ENCODE measurements around the gene NUP62.

The NUP62 gene

DNA sequence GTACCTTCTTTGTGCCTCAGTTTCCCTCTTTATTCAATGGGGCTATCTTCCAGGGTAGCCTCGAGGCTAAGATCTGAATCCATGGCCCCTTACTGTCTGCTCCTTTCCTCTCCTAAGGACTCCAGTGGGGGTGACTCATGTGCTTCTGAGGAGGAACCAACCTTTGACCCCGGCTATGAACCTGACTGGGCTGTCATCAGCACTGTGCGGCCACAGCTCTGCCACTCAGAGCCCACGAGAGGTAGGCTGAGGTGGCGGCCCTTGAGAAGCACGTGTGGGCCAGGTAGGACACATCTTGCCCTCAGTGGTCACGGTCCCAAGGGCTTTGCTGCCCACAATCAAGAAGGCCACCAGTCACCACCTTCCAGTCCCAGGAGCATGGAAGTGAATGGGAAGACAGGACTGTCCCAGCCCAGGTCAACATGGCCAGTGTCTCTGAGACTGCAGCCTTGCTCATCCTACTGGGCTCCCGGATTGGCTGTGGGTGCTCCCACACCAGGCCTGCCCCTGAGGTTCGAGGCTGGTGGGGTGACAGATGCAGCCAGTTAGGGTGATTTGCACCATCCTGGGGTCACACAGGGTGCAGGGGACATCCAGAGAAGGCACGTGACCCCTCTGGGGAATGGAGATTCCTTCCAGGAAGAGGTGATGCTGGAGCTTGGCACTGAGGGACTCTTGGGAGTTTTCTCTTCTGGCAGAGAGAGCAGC is 49.0 kb downstream of the NUP62 start:
- no peak for DNase-seq (ENCODE audit: low spot score)

DNA sequence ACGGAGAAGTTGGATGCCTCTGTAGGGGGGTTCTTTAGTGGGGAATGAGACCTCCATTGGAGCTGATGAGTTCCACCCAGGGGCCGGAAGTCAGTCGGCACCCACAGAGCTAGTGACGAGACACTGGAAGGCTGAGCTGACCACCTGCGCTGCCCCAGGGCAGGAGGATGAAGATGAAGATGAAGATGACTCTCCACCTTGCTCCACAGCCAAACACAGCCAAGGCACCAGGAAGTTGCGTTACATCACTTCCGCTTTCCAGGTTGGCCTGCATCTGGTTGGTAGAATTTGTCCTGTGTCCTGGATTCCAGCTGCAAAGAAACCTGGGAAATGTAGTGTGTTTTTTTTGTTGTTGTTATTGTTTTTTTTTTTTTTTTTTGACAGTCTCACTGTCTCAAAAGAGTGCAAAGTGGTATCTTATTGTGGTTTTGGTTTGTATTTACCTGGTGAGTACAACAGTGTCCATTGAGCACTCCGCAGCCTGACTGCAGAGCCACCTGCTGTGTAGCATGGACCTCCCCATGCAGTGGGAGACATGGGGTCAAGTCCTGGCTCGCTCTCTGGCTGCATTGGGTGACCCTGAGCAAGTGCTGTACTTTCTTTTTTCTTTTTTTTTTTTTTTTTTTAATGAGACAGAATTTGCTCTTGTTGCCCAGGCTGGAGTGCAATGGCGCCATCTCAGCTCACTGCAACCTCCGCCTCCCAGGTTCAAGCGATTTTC is 49.9 kb downstream of the NUP62 start:
- no peak for DNase-seq (ENCODE audit: low spot score)

DNA sequence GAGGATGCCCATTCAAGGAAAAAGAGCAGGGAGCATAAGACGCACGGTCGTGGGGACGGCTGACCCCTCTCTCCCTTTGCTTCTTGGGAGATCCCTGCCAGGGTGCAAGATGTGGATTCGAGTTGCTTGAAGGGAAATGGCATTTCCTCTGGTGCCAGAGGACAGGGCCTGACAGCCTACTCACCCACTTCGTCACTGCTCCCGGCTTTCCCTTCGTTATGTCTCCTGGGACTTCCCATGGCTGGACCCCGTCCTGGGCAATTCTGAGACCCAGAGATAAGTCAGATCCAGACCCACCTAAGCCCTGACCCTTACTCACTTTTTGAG is 50.6 kb downstream of the NUP62 start:
- no peak for DNase-seq (ENCODE audit: low spot score)

DNA sequence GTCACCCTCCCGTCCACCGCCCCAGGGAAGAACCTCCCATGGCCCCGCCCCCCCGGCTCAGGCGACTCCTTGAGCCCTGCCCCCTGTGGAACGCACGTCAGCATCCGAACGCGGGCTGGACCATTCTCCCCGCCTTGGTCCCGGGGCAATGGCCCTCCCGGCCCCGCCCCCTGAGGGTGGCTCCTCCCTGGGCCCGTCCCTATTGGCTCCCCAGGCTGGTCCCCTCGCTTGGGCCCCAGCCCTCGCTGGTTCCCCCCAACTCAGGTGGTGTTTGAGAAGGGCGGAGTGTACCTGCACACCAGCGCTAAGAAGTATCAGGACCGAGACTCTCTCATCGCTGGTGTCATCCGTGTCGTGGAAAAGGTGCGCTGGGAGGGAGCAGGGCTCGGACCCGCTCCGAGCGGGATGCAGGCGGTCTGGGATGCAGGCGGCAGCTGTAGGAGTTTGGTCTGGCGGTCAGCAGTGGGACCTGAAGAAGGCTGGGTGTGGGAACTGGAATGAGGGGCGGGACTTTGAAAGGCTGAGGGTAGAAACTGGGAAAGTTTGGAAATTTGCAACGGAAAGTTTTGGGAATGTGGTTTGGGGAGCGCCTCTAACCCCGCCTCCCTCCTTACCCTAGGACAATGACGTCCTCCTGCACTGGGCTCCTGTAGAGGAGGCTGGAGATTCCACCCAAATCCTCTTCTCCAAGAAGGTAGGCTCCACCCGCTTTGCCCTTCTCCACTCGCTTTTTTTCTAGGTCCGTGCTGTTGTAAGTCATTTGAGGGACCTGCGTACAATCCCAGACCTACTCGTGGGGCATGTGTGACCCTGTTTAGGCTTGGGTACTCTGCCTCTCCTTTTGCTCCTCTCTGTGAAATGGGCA is 51.2 kb downstream of the NUP62 start:
- DNase-seq (ENCODE audit: low spot score): peak; percentile 97

DNA sequence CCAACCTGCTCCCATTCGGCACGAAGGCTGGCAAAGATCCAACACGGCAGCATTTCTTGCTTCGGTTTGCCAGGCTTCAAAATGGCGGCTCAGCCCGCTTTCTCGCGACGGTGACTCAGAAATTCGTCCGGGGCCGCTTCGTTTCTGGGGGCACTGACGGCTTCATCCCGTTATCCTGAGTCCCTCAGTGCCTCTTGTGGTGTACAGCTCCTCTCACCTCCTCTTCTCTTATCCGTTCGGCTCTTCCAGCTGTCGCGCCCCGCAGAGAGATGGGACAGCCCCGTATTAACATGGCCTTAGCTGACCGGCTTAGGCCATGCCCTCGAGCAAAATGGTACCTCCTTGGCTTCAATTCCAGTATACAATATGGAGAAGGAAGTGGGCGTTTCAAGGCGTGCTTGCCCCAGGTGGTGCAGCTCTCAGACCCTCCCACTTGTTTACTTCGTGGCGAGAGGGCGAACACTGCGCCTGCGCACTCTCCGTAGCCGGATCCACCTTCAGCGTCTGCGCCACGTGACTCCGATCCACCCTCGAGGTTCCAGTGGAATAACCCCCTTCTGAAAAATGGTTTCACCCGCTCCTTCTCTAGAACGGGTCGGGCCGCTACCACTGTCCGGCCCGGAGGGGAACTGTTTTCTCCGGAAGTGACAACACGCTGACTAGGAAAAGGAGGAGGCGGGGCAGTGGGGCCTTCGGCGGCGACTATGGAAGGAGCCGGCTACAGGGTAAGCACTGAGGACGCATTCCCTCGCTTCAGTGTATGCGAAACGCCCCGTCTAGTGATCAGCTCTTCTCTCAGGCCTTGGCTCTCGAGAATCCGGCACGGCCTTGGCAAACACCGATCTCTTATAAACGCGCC is 52.1 kb downstream of the NUP62 start, which contains the start of the genes AKT1S1 and TBC1D17:
Gene AKT1S1 (minus strand): TSS at position 336 of the 859 bp plus-strand sequence. CDS start 4,060 bp downstream, outside the sequence.
Gene TBC1D17 (plus strand): TSS at position 683 of the 859 bp plus-strand sequence. CDS start 22 bp downstream, at position 705.
- peak; percentile 83 for DNase-seq (ENCODE audit: low spot score)

DNA sequence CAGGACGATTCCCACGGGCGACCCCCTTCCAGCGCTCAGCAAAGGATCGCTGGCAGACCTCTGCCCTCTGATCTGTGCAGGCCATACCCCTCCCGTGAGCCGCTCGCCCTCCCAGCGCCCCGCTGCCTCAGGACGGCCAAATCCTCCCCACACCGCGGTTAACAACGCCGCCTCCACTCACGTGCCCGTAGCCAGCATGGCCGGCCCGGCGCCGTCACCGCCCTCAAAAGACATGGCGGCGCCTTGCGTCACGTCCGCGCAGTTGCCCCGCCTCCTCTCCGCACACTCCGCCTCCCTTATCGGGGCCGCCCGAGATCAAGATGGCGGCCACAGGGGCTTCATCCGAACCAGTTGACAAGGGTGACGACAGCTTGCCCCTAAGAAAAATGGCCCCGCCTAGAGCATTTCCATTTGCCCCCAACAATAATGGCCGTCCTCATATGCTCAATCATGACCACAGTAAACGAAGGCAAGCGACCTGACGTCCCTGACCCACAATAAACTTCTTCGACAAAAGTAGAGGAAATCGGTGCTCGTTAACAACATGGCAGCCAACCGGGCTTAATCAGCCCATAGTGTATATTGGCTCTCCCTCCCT is 52.8 kb downstream of the NUP62 start:
- DNase-seq (ENCODE audit: low spot score): peak; percentile 75

DNA sequence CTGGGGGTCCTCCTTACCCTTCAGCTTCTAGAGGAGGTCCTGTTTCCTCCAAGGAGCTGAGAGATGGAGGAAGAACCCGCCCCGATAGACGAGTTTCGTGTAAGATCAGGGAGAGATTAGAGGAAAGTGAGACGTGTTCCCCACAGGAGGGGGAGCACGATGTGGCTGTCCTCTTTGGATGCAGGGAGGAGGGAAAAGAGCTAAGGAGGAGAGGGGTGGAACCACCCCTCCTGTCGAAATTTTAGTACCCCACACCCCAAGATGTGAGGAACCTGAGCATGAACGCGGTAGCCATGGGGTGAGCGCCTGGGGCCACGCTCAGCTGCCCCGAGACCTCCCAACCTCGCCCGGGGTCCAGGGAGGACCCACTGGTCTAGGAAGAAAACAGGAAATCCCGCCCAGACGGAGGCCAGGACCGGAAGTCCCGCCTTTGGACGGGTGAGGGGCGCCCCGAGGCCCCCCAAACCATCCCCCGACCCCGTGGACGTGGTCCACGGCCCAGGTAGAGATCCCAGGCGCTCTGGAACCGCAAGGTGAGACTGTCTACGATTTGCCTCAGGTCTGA is 53.4 kb downstream of the NUP62 start:
- DNase-seq (ENCODE audit: low spot score): no peak

DNA sequence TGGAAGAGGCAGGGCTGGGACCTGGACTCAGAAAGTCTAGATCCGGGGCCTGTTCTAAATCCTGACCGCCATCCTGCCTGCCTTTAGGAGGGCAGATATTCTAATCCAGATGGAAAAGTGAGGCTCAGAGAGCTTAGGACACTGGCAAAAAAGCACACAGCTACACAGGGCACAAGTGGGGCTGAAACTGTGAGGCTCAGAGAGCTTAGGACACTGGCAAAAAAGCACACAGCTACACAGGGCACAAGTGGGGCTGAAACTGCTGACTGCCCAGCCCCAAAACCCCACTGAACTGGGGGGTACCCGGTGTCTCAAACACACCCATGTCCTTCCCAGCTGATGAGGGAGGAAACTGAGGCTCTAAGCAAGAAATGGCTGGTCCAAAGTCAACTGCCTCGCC is 54.1 kb downstream of the NUP62 start:
- no peak for DNase-seq (ENCODE audit: low spot score)

DNA sequence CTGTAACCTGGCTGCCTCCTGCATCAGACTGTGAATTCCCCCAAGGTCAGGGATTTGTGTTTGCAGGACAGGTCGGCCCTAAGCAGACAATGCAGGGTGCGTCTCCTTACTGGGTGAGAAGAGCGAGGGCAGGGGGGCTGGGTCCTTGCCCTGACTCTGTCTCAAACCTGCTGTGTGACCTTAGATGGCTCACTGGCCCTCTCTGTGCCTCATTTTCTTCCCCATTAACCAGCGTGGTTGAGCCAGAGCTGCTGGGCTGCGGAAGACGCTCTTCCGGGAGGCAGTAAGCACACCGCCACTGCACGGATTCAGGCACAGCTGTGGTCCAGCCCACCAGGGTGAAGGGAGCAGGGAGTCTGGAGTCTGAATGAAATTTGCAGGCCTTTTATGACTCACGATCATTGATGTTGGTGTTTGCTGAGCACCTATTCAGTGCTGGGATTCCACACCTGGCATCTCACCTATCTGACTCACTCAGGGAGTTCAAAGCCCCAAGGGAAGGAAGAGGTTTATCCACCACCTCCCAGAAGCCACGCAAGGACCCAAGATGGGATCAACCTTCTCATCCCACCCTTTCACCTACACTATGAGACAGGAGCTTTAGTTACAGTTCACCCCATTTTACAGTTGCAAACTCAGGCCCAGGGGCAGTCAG is 54.7 kb downstream of the NUP62 start:
- DNase-seq (ENCODE audit: low spot score): no peak

DNA sequence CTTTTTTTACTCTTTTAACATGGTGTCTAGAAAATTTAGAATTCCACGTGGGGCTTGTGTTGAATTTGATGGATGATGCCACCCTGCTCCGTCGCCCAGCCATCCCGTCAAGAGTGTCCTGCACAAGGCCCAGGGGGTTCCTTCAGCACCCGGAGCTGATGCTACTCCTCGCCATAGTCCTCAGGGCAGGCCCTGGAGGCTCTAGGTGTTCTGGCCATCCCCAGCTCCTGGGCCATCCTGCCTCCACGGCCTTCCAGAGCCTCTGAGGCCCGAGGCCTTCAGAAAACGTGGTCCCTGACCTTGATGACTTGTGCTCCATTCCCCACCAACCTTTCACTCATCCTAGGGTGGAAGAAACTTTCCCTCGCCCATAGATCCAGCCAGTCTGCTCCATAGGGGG is 55.5 kb downstream of the NUP62 start:
- no peak for DNase-seq (ENCODE audit: low spot score)

DNA sequence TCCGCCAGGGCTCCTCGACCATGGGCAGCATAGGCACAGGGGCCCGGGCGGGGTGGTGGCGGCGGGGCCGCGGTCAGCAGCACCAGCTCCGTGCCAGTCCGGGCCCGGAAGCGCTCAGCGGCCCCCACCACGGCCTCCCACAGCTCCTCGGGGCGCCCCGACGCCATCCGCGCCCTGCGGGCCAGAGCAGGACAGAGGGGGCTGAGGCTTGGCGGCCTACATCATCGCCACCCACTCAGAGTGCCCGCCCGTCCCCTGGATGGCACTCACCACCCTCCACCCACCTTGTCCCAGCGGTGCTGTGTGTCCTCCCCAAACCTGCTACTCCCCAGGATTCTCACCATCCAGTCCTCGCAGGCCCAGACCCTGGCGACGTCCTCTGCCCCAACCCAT is 56.2 kb downstream of the NUP62 start:
- DNase-seq (ENCODE audit: low spot score): no peak

DNA sequence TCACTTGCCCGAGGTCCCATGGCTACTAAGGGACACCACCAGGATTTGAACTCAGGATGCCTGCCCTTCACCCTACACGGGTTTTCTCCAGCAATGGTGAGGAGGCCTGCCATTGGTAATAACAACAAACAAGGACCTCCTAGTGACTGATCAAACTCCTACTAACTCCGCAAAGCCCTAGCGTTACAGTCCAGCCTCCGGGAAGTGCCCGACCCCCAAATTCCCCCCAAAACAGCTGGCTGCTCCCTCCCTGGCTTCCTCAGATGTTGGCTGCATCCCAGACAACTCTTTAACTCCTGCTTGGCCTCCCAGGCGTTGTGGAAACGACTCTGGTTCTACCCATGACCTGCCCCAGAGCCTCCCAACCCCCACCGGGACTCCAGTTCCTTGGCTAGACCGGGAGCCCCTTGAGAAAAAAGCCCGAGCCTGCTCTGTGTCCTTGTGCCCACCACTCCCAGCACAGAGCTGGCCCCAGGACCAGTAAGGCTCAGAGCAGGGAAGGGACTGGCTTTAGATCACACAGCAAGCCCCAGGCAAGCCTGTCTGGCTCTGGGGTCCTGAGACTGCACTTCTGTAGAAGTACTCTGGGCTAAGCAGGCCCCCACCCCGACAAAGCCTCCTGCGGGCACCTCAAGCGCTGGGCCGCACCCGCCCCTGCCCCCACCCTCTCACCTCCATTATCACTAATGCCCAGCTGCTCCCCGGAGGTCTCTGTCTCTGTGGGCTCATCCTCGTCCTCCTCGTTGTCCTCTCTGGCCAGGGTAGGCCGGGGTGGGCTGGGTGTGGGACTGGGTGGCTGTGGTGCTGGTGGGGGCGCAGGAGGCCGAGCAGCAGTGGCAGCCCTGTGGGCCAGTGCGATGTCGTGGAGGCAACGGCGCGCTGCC is 56.8 kb downstream of the NUP62 start:
- no peak for DNase-seq (ENCODE audit: low spot score)

DNA sequence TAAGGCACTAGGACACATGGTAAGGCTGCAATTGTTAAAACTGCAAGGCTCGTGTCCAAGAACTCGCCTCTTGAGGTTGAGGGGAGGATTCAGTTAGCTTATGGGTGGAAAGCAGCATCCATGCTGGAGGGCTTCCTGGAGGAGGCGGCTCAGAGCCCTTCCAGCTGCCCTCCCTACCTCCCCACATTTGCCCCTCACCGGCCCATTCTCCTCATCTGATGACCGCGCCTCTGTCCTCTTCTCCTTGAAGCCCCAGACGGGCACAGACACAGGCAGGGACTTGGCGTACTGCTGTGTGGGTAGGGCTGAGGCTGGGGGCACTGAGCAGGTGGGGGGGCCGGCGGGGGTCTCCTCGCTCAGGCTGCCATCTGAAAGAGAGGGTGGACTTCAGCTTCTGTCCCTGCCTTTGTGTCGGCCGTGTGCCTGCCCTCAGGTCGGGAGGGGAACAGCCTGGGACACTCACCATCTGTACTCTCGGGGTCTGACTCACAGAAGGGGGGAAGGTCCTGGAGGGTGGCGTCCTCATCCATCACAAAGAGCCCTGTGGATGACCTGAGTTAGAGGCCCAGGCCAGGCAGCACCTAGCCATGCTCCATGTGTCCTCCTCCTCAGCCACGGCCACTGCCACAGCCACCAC is 57.8 kb downstream of the NUP62 start:
- no peak for DNase-seq (ENCODE audit: low spot score)

DNA sequence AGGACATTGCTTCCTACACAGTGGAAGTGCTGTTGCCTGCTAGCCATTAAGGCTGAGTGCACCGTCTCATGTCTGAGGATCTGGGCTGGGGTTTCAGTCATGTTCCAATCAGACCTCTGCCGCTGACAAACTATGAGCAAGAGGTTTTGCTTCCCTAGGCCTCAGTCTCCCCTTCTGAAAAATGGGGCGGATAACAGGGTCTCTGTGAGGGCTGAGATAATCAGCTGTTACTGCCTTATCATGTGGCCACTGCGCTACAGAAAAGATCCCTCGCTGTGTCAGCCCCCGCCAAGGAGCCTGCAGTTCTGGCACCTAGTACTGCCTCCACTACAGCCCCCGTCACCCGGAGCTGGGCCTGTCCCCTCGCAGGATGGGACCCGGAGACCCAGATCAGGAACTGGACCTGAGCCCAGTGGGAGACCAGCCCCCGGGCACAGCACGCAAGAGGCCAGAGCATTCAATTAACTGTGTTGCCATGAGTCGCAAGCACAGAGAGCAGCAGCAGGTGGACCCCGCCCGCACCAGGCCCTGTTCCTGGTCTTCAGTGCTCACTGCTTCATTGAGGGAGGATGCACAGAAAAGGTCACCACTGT is 58.9 kb downstream of the NUP62 start:
- DNase-seq (ENCODE audit: low spot score): no peak

DNA sequence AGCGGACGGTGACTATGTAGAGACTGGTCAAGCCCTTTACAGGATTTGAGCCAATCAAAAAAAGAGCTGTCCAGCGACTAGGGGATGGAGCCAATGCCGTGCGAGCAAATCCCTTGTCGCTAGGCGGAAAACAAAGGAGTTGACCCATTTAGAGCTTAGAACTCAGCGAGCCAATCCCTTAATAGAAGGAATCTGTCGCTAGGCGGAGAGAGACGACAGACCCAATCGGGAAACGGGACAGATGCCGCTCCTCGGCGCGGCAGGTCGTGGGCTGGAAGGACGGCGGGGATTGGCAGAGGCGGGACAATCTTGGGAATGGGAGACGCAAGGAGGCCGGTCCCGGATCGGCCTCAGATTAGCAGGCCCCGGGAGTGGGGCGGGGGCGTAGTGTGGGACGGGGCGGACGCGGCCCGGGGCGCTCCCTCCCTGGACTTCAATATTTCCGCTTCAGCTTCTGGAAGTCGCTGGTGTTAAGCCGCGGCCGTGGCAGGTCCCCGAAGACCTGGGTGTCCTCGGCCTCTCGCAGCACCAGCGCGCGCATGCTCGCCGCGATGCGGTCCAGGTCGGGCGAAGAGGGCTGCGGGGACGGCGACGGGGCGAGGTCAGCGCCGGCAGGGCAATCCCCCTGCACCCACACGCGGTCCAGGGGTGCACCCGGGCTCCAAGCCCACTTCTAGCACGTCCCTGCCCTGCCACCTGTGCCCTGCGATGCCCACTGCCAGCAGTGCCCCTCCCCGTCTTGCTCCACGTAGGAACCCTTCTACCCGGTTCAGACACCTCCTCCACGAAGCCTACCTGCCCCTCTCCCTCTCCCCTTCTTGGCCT is 59.6 kb downstream of the NUP62 start:
- peak; percentile 82 for DNase-seq (ENCODE audit: low spot score)

DNA sequence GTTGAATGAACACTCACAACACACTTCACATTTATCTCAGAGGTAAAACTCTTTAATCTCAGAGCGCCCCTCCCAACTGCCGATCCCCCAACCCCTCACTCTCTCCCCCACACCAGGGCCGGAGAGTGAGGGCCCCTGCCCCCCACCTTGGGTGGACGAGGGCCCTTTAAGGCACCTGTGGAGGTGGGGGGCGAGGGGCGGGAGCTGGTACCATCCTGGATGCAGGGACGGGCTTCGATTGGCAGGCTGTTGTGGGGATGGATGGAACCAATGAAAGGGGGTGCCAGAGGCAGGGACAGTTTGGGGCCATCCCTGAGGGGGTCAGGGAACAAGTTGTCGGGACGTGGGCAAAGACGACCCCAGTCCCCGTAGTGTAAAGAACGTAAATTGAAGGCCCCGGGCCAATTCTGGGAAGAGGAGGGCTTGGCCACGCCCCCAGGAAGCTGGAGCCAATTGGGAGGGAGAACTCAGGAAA is 60.3 kb downstream of the NUP62 start:
- no peak for DNase-seq (ENCODE audit: low spot score)
